ENCODE results near the gene SIPA1L3. TPM values are rescaled to one million over a fixed set of nuclear protein-coding genes. Genes with fewer than 3 reads are reported as not detected.

The SIPA1L3 gene, protein sequence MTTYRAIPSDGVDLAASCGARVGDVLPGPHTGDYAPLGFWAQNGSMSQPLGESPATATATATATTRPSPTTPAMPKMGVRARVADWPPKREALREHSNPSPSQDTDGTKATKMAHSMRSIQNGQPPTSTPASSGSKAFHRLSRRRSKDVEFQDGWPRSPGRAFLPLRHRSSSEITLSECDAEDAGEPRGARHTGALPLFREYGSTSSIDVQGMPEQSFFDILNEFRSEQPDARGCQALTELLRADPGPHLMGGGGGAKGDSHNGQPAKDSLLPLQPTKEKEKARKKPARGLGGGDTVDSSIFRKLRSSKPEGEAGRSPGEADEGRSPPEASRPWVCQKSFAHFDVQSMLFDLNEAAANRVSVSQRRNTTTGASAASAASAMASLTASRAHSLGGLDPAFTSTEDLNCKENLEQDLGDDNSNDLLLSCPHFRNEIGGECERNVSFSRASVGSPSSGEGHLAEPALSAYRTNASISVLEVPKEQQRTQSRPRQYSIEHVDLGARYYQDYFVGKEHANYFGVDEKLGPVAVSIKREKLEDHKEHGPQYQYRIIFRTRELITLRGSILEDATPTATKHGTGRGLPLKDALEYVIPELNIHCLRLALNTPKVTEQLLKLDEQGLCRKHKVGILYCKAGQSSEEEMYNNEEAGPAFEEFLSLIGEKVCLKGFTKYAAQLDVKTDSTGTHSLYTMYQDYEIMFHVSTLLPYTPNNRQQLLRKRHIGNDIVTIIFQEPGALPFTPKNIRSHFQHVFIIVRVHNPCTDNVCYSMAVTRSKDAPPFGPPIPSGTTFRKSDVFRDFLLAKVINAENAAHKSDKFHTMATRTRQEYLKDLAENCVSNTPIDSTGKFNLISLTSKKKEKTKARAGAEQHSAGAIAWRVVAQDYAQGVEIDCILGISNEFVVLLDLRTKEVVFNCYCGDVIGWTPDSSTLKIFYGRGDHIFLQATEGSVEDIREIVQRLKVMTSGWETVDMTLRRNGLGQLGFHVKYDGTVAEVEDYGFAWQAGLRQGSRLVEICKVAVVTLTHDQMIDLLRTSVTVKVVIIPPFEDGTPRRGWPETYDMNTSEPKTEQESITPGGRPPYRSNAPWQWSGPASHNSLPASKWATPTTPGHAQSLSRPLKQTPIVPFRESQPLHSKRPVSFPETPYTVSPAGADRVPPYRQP (N-terminal part only)
- 31.4 TPM for total RNA-seq

GRCh38 chr19:37906869-37907734, at the start of gene SIPA1L3:
Gene SIPA1L3 (plus strand): TSS chr19:37907208. CDS start chr19:38081566, 174,358 bp downstream.

GRCh38 chr19:37905946-37906868, 801 bp upstream of the SIPA1L3 start, which contains the start of gene WDR87:
Gene WDR87 (minus strand): TSS chr19:37906594. CDS start chr19:37898239, 8,355 bp downstream.

GRCh38 chr19:38224014-38224862, 317.2 kb downstream of the SIPA1L3 start, which contains the start of gene DPF1:
Gene DPF1 (minus strand): TSS chr19:38224222. CDS start chr19:38224142, 80 bp downstream.

Small RNAs within 50 kb of the gene (small RNA-seq; reads per million reads assigned to genes)
- not detected for gene RN7SL663P (ENCODE audit: low replicate concordance)

Other genes starting within 250 kb of the SIPA1L3 start
- gene ZNF607, start 187.4 kb upstream of the SIPA1L3 start, total RNA-seq: 9.3 TPM
- gene ZNF573, start 127.6 kb upstream of the SIPA1L3 start, total RNA-seq: 20.4 TPM
- not detected for gene WDR87, start 614 bp upstream of the SIPA1L3 start, total RNA-seq

All from metanephros (tissue), 2 donors.